Measurements from ENCODE around the gene YIPF7.

The YIPF7 gene

GRCh38 chr4:44651425-44651824 is at the start of gene YIPF7:
Gene YIPF7, minus strand, starts transcription at chr4:44651625. Its CDS starts 1,525 bp downstream, at chr4:44650100.
- DNase-seq (ENCODE audit: low read depth) = no peak

- DNase-seq (ENCODE audit: low read depth) = no peak
Observed at GRCh38 chr4:44701037-44701436, 49.6 kb upstream of the YIPF7 start.

GRCh38 chr4:44700427-44700826 is 49.0 kb upstream of the YIPF7 start:
- DNase-seq (ENCODE audit: low read depth) = no peak

- no peak for DNase-seq (ENCODE audit: low read depth)
Observed at GRCh38 chr4:44684648-44685047, 33.2 kb upstream of the YIPF7 start.

GRCh38 chr4:44679060-44679459 is 27.6 kb upstream of the YIPF7 start:
- no peak for DNase-seq (ENCODE audit: low read depth)

DNA sequence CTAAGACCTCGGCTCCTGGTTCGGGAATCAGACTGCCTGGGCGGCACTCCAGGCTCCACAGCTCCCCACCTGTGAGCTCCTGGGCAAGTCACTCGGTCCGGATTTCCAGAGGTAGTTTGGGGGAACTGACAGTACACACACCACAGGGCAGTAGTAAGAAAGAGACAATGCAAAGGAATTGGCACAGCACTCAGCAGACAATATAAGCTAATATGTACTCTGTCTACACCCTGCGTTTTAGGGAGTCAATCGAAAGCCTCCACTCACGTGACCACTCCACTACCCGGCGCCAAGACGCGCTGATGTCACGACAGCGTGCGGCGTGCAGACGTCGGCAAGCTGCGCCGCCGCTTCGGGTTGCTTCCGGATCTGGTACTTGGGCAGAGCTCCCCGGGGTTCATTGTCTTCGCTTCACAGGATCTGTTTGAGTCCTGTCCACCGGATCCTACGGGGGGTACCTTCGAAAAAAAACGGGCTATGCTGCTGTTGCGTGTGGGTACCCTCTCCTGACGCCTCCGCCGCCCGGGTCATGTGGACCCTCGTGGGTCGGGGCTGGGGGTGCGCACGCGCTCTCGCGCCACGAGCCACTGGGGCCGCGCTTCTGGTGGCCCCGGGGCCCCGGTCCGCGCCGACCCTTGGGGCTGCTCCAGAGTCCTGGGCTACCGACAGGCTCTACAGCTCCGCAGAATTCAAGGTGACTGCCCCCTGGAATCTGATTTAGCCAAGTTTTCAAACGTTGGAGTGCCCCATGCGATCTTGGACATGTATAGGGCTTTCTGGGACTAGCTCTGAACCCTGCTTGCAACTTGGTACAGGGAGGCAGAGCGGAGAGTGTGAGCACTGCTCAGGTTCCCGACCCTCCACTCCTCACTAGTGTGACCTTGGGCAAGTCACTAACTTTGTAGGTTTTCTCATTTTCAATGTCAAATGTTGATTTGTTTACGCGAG is 26.9 kb upstream of the YIPF7 start, which contains the start of gene GUF1:
TSS of gene GUF1 (plus strand) at position 327 of the 948 bp plus-strand sequence. CDS start at position 530, 203 bp downstream.
- DNase-seq (ENCODE audit: low read depth) = peak; percentile 84

DNA sequence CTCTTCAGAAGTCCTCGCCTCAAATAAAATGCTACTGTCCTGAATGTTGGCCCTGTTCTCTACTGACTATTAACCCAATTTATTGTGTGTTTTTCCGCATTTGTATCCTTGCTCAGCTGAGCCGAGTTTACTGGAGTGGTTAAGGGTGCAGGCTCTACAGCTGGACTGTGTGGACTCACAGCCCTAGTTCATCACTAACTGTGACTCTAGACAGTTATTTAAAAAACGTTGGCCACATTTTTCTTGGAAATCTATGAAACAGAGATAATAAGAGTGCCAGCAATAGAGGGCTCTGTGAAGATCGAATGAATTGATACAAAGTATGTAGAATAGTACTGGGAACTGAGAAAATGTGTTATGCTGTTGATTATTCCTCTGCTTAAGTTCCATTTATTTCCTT is 23.9 kb upstream of the YIPF7 start:
- DNase-seq (ENCODE audit: low read depth) = no peak

- DNase-seq (ENCODE audit: low read depth) = no peak
Observed at GRCh38 chr4:44674471-44674870, 23.0 kb upstream of the YIPF7 start.

DNA sequence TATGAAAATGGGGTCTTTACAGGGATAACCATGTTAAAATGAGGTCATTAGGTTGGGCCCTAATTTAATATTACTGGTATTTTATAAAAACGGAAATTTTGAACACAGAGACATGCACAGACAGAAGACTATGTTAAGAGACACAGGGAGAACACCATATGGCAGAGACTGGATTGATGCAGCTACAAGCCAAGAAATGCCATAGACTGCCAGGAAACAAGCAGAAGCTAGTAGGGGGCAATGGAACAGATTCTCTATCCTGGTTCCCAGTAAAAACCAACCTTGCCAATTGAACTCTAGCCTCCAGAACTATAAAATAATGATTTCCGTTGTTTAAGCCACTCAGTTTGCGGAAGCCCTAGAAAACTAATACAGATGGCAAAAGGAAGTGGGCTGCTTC is 20.2 kb upstream of the YIPF7 start:
- DNase-seq (ENCODE audit: low read depth) = no peak

GRCh38 chr4:44670506-44671199 is 19.2 kb upstream of the YIPF7 start:
- no peak for DNase-seq (ENCODE audit: low read depth)

DNA sequence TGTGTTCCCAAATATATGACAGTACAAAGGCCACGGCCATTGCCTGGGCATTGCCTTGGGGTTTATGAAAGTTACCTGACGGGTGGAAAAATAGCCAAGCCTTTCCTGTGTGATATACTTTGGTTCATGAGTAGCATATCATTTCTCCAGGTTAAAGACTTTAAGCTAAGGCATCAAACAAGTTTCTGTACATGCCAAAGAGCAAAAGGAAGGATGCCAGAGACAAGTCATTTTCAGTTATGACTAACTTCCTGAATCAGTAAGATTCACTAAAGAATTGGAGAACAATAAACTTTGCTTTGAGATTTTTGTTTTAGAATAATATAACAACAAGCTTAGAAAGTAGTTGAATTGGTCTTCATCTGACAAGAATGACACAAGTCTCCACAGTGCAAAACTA is 17.1 kb upstream of the YIPF7 start:
- DNase-seq (ENCODE audit: low read depth) = no peak

DNA sequence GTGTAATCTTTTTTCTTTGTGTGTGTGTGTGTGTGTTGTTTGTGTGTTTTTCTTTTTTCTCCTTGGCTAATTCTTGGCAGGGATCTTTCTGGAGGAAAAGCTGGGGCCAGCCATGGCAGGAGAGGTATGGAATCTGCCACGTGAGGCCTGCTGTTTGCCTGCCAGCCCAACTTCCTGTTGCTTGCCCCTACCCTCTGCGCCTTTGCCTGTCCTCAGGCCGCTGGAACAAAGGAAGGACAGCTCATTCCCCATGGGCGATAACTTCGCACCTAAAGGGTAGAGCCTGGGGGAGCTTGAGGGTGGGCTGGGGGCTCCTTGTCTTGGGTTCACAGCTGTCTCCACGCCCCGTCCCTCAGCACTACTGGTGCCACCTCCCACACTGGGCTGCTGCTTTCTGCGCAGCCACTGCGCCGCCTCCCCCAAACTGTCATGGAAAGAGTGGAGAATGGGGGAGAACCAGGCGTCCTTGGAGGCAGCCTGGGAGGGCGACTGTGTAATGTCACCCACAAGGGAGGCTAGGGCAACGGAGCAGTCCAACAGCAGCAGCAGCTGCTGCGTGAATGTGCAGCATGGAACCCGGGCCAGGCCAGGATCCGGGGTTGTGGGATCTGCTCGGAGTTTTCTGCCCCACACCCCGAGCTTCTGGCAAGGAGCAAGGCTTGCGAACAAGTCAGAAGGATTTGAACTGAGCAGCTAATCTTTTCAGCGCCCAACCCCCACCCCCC is 12.3 kb upstream of the YIPF7 start:
- DNase-seq (ENCODE audit: low read depth) = no peak

GRCh38 chr4:44662623-44663005 is 11.2 kb upstream of the YIPF7 start:
- no peak for DNase-seq (ENCODE audit: low read depth)

- no peak for DNase-seq (ENCODE audit: low read depth)
Observed at GRCh38 chr4:44661940-44662622, 10.7 kb upstream of the YIPF7 start.

DNA sequence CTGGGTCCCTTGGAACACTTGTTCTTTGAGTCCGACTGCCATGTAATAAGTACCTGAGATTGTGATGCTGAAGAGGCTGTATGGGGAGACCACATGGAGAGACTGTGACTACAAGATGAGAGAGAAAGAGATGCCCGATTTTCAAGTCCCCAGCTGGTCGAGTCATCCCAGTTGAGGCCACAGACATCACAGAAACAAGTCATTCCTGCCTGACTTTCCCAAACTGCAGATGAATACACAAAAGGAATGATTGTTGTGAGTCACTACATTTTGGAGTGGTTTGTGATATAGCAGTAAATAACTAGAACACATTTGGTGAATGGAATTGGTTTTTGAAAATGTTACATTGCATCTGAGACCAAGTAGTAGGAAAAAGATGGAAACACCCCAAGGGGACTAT is 9.0 kb upstream of the YIPF7 start:
- no peak for DNase-seq (ENCODE audit: low read depth)

GRCh38 chr4:44652002-44652401 is 577 bp upstream of the YIPF7 start:
- no peak for DNase-seq (ENCODE audit: low read depth)

DNA sequence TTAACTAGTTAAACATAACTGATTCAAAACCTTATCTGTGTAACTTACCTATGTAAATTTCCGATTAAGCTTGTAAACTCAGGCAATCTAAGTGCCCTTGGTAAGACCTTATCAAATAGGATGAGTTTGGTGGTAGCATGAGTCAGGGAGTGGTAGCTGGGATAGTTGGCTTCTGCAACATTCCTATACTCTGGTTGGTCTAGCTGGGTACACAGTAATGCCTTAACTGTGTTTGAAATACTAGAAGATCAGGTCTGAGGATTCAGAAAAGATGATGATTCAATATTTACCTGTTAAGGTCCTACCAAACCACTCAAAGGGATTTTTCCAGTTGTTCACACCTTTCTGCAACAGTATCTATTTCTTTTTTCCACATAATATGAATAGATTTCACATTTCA is 5.3 kb downstream of the YIPF7 start:
- no peak for DNase-seq (ENCODE audit: low read depth)

- no peak for DNase-seq (ENCODE audit: low read depth)
Observed at GRCh38 chr4:44638091-44638490, 13.3 kb downstream of the YIPF7 start.

DNA sequence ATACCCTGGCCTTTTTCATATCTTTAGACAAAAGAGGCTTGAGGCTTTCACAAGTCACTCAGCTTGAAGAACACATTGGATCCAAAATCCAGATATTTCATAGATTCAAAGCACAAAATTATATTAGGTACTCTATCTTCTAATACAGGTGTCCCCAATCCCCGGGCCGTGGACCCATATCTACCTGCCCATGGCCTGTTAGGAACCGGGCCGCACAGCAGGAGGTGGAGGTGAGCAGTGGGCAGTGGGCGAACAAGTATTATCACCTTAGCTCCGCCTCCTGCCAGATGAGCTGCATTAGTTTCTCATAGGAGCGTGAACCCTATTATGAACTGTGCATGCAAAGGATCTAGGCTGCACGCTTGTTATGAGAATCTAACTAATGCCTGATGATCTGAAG is 18.7 kb downstream of the YIPF7 start:
- DNase-seq (ENCODE audit: low read depth) = no peak

GRCh38 chr4:44632089-44632488 is 19.3 kb downstream of the YIPF7 start:
- DNase-seq (ENCODE audit: low read depth) = no peak

- no peak for DNase-seq (ENCODE audit: low read depth)
Observed at GRCh38 chr4:44629280-44629866, 22.1 kb downstream of the YIPF7 start.

DNA sequence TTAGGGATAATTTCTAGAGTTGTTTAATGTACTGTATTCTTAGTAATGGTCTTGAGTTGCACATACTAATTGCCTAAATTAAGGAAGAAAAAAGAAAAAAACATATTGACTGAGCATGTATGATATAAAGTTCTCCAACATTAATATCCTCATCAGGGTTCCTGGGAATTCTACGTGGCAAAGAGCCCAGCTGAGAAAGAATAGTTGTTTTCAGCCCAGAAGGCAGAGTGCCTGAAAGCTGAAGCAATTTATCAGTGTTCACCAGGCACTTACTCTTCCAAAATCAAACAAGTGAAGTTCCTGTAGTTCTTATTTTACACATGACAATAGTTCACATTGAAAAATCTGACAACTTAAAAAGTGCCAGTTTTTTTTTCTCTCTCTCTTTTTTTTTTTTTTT is 27.7 kb downstream of the YIPF7 start:
- DNase-seq (ENCODE audit: low read depth) = no peak
